ENCODE results near the gene IQUB.

DNA sequence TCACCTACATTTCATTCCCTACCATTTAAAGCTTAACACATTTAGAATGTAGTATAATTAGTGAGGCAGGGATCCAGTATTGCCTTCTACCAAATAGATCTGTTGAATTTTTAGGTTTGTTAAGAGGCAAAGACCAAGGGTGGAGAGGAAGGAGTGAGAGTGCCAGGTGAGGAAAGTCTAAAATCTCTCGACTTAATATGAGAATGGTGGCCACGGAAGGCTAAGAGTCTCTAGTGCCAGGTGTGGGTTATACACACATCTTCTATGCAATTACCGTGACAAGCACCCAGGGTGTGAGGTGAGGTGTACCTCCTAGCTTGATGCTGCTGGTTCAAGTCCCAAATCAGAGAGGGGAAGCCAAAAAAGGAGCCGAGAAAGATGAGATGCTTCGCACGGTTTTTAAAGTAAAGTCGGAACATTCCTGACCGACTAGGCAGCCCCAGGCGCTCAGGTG, 439 bp downstream of the IQUB start:
- TF ChIP-seq POLR2AphosphoS5 (IDR thresholded peaks at IDR 0.05) (no peak), EP300 (IDR thresholded peaks at IDR 0.05; ENCODE audit: low read depth) (no peak)
